HG03095 (cell line): ENCODE data around the gene CDH18.

Source experiments
- ATAC-seq: cut with Tn5 transposase; IDR thresholded peaks from one replicate; pipeline ENCODE4 v1.9.1; 2021; ENCODE audit warnings: moderate library complexity; ENCODE audit not compliant: unreplicated experiment

CDH18 gene

DNA sequence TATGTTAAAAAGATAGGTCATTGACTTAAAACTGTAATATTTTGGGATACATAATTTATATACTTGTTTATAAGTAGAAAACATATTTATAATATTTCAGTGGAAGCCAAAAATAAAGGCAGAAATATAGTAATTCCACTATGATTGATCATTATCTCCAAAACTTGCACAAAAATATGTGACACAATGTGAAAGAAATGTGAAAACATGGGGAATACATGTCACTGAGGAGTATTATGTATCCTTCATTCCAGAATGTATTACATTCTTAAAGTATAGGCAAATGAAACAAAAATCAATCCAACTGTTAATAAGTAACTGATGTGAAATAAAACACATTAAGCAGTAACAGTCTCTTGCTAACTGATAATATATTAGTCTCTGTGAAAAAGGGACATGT is 236.7 kb downstream of the CDH18 start:
- ATAC-seq: no peak

DNA sequence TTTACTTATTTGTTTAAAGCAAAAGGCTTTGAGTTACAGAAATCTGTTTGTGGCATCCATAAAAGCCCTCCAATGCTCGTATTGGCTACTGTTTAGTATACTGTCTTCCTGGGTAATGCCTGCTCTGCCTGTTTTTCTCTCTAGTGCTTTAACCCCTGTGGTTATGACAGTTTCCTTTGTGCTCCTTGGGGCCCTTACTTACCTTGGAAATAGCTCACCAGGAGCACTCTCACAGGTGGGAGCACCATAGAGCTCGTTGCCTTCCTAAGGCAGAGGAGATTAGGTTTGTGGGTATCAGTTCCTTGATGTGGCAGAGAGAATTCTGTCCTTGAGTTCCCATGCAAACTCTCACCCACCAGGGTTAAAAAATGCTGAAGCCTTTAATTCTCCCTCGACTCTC is 242.8 kb downstream of the CDH18 start:
- no peak for ATAC-seq

DNA sequence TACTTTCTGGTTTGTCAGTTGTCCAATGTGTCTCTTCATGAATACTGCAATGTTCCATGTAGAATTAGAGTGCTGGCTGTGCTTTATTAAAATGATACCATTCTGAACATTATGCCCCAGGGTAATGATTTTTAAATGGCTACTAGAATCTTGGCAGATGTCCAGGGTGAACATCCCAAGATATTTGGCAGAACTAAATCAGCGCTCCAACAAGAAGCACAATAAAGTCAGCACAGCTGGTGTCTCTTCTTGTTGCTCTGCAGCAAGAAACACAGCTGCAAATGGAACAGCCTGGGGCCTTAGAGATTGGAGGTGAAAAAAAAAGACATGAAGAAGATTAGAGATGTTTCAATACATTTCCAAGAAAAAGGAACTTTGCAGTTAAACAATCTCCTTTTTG is 248.3 kb downstream of the CDH18 start:
- no peak for ATAC-seq

DNA sequence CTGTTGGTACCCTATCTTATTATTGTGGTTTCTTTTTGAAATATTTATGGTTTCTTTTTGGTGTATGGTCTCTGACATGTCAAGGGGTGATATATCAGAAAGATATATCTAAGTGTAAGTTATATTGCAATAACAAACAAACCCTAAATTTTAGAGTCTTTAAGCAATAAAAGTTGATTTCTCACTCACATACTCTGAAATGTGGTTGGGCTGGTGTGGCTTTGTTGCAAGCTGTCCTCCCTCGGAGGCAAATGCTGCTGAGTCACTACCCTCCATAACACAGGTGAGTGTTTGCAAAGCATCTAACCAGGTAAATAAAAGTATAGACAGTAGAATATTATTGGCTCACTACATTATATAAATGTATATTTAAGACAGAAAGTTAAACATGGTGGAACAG is 253.2 kb downstream of the CDH18 start:
- ATAC-seq: no peak

DNA sequence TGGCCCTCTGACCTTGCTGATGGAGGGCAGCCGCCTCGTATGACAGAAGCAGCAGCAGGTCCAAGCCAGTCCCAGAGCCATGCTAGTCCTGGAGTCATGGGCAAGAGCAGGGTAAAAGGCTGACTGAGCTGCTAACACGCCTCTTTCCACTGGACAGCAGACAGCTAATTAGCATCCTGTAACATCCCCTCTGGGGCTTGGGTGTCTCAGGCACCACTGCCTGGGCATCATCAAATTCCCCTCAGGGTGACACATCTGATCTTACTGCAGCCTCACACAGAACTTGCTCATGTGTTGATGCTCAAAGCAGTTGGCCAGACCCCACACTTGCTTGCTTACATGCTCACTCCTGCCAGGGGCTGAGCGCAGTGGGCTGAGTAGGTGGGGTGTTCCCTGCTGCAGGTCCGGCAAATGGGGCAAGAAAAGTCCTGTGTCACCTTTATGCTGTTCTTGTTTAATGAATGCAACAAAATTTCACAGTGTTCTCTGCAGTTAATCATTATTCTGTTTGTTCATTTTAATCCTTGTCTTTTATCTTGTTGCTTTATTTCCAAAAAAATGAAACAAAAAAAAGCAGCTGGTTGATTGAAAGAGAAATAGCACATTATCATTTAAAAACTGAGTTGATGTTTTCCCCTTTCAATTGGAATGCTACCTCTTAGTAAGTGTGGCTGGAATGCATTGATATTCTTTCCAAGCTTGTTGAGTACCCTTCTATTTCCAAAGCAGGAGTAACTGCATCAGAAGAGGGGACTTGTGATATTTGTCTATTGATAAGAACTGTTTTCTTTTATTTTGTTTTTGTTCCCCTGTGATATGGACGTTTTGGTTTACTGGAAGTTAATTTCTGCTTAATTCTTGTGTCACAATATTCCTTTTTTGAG is 254.1 kb downstream of the CDH18 start:
- no peak for ATAC-seq

DNA sequence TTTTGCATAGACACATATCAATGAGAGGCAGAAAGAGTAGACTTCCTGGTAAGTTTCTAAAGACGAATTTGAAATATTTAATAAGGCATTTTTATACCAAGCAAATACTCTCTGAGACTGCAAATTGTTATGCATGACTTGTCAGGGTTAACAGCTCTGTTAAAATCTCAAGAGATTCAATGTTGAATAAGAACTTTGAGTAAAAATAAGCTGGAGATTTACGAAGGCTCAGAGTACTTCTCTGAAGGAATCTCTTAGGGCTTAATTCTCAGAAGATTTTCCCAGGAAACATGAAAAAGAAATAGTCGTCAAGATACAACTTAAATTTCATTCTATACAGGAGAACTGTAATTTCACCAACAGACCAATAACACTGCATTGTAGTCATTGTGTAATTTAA is 259.4 kb downstream of the CDH18 start:
- no peak for ATAC-seq

DNA sequence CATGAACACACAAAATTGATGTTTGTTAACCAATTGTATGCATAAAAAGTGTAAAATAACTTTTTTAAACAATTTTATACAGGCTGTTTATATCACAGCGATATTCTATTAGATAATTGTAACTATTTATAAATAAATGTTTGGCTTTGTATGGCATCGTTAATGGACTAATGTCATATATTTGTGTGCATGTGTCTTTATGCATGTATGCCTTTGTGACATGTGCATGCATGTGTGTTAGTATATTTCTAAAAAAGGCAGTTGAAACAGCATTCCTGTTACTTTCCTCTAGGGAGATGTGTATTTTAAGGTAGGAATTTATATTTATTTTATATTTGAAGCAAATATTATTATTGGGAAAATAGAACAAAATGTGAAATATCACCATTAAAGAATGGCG is 268.9 kb downstream of the CDH18 start:
- ATAC-seq: no peak

DNA sequence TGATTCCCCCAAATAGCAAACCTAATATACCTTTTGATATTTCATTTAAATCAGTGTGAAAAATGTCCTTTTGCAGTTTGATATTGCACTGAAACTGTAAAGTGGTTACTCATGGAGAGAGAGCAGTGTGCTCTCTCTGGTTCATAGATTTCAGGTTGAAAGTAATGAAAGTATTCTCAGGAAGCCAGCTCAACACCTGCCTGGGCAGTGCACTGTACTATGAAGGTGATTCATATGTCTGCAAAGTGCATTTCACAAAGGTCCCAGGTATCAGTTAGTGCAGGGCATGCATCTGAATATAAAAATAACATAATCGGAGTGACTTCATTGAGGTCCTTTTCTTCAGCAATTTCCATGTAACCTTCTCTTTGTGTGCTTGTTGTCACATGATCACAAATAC is 274.3 kb downstream of the CDH18 start:
- no peak for ATAC-seq

DNA sequence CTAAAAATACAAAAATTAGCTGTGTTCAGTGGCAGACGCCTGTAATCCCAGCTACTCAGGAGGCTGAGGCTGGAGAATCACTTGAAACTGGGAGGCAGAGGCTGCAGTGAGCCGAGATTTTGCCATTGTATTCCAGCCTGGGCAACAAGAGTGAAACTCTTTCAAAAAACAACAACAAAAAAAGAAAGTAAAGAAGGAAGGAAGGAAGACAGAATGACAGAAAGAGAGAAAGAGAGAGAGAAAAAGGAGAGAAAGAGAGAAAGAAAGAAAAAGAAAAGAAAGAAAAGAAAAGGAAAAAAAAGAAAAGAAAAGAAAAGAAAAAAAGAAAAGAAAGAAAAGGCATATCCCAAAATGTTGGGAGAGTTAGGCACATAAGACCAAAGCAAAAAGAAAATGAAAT is 278.6 kb downstream of the CDH18 start:
- ATAC-seq: no peak

DNA sequence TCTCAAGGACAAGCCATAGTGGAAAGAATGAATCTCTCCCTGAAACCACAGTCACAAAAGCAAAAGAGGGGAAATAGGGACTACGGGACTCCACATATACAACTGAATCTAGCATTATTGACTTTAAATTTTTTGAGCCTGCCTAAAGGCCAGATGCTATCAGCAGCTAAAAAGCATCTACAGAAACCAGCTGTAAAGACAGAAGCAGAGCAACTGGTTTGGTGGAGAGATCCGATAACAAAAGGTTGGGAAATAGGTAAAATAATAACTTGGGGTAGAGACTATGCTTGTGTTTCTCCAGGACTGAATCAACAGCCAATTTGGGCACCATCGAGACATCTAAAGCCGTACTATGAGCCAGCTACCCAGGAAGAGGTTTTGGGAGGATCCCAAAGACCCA is 281.2 kb downstream of the CDH18 start:
- ATAC-seq: no peak

DNA sequence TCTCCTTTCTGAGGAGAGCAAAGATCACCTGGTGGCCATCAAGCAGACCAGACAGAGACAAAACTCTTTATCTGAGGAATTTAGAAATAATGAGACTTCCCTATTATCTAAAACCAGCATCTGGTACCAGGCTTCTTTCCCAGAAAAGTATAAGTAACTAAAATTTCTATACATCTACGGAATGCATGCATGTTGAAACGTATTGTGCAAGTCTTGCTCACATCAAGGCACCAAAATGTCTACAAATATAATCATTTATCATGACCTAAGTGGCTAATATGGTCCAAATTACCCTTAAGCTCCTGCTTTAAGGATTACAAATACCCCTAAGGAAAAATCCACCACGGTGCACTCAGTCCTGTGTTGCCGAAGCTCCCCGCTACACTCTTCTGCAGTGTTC is 286.3 kb downstream of the CDH18 start:
- no peak for ATAC-seq

DNA sequence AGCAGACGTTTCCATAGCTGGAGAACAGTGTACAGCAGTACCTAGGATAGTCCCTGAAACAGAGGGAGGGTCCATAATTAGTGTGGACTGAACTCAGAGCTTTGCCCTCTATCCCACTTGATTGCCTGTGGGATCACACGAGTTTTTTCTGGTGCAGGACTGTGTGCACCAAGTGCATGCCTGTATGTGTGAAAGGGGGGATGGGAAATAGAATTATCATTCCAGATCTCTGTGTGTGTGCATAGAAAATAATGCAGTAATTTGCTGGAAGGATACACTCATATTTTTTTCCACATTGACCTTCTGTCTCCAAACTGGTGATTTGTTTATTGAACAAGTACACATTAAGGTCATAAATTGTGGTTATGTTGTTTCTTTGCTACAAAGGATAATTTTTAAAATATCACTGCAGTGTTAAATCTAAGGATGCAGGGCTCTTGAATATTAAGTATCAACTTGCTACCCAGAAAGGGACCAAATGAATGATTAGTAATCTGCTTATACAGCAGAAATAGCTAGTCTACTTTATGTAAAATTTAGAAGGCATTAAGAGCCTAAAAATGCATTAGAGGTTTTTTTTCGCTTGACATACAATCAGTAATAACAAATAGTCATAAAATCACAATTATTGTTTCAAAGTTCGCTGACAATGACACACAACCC is 292.9 kb downstream of the CDH18 start:
- no peak for ATAC-seq

DNA sequence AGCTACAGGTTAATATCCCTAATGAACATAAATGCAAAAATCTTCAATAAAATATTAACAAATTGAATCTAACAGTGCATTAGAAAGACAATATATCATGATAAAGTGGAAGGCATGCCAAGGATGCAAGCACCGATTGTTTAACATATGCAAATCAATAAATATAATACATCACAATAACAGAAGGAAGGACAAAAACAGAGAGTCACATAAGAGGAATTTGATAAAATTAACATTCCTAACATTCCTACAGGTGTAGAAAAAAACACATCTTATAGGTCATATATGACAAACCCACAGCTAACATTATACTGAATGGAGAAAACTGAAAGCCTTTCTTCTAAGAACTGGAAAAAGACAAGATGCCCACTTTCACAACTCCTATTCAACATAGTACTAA is 297.0 kb downstream of the CDH18 start:
- ATAC-seq: no peak

DNA sequence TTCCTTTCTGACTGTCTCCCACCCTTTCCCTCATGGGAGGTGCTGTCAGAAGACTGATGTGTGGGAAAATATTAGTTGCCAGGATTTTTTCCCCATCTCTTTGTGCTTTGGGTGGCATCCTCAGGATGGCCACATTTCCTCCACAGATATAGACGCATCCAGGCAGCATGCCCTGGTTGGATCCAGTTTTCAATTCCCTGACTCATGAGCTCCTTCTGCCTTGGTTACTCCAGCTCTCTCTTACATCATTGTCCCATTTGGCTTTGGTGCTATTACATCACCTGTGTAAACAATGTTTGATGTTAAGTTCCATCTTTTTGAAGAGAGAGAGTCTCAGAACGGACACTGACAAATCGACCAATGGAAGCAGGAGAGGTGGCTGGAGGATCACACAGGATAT is 302.5 kb downstream of the CDH18 start:
- ATAC-seq: no peak

DNA sequence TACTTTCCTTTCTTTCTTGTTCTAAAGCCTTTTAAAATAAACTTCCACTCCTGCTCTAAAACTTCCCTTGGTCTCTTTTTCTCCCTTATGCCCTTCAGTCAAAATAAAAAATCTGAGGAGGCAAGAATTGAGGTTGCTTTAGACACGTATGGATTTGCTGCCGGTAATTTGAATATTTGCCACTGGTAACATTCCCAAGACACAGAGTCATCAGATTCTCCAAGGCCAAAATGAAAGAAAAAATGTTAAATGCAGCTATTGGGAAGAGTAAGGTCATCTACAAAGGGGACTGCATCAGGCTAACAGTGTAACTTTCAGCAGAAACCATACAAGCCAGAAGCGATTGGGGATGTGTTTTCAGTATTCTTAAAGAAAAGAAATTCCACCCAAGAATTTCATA is 311.1 kb downstream of the CDH18 start:
- no peak for ATAC-seq

DNA sequence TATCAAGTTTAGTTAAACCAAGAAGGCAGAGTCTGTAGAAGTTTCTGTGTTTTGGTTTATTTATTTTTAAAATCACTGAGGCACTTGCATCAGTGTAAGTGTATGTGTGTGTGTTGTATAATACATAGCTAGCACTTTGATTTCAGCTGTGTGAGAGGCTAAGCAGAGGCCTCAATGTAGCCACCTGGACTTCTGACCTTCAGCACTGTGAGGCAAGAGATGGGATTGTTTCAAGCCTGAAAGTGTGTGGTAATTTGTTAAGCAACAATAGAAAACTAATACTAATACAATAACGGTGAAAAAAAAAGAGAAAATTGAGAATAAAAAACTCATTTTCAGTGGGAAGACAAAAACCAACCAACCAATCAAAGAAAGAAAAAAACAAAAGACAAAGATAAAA is 327.3 kb downstream of the CDH18 start:
- no peak for ATAC-seq

DNA sequence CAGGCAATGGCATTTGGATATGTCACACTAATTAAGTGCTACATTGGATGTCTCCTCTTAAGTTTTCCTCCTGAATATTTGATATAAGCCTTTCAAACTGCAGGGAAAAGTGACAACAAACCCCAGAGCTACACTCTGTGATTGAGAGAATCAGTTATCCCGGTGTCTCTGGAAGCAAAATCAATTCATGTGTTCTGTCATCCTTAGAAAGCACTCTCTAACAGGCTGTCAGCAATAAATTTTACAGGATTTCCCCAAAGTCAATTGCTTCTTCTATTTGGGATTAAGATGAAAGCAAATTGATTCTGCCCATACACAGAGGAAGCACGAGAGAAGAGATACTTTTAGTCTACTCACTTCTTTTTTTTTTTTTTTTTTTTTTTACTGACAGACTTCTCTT is 332.4 kb downstream of the CDH18 start:
- ATAC-seq: no peak

DNA sequence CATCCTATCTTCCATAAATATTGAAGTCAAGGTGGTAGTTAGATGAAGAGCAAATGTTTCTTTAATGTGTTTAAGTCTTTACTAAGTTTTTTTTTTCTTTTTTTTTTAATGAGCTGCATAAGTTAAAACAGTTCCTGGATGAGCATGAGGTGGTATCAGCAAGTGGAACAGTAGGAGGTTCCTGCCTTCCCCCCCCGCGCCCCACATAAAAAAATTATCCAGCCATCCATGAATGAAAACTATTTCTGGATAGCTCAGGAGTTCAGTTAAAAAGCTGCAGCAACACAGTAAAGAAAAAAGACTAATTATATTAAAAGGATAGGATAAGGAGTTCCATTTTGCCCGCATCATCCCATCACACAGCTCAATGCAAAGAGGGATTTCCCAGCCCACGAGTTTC is 349.5 kb downstream of the CDH18 start:
- no peak for ATAC-seq

DNA sequence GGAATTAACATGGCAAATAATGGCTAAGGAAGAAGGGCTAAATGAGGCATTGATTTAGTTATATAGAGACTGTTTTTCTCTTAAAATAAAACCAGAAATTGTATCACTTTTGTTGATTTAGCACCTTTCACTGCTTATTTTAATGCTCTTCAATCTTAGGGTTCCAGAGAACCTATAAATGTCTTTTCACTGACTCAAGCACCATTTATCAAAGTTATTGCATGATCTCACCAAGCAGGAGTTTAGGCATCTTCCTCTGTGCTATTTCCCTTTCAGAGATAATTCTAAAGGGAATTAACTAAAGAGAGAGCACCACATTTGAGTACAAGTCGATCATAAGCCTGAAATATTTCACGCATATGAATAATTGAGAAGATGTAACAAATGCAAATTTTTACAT is 357.1 kb downstream of the CDH18 start:
- ATAC-seq: no peak

DNA sequence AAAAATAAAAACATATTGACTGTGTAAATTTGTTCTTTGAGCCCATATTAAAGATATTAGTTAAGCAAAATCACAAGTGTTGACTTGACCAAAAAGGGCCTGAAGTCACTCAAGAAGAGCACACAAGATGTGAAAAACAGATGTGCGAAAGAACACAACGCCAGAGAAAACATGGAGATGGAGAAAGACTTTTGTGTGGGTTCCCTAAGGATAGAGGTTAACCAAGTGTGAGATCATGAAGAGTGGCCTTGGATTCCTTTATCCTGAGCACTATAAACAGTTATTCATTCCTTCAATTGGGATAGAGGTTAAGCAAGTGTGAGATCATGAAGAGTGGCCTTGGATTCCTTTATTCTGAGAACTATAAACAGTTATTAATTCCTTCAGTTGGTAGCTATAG is 361.8 kb downstream of the CDH18 start:
- ATAC-seq: no peak

DNA sequence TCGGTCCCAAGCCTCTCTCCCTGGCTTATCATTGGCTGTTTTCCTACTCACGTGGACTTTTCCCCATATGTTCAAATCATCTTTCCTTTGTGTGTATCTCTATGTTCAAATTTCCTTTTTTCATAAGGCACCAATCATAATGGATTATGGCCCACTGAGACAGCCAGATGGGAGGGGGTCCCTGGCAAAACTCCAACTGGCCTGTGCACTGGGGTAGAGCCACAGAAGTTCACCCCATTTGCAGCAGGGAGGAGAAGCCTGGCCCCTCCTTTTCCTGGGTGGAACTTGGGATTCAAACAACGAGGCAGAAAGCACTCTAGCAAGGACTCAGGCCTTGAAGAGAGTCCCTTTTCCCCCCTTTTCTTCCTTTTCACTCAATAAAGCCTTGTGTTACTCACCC is 362.4 kb downstream of the CDH18 start:
- ATAC-seq: no peak

DNA sequence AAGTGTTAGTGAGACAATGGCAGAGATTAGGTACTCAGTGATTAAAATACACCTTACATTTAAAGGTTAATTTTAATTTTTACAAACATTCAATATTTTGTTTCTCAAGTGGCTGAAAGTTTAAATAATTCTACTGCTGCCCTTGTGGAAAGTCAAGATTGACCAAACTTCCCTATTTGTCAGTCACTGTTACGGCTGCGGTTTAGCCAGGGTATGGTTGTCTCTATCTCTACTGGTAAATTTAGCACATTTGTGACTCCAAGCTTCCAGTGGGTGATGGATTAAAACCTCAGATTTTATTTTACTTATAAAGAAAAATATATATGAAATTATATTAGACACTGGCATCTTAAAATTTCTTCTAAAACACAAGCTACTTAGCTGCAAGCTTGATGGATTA is 368.4 kb downstream of the CDH18 start:
- no peak for ATAC-seq
